GM19468 (cell line): Measurements from ENCODE around the gene NSMCE1.
"Not testable (repeated sequence)": the region's sequence is repeated elsewhere in the genome, so short reads cannot be mapped to it uniquely, and the experiment has no call there.

Source experiments
- ATAC-seq: cut with Tn5 transposase; IDR thresholded peaks from one replicate; pipeline ENCODE4 v1.9.1; 2021; ENCODE audit warnings: mild to moderate bottlenecking, moderate library complexity, moderate number of reproducible peaks; ENCODE audit not compliant: unreplicated experiment; ENCODE audit errors: extremely low read depth

The NSMCE1 gene

DNA sequence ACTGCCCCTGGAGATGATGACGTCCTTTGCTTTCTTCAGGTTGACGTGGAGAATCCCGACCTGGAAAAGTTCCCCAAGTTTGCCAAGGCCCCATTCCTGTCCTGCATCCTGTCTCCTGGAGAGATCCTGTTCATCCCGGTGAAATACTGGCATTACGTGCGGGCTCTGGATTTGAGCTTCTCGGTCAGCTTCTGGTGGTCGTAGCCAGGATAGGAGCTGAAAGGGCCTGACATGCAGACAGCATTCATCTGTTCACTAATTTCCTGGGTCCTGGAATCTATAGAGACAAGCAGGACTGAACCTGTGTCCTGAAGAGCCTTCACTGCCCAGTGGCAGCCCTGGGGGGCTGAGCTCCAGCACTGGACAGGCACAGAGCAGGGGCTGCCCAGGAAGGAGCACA, 48.0 kb downstream of the NSMCE1 start:
- ATAC-seq: no peak

DNA sequence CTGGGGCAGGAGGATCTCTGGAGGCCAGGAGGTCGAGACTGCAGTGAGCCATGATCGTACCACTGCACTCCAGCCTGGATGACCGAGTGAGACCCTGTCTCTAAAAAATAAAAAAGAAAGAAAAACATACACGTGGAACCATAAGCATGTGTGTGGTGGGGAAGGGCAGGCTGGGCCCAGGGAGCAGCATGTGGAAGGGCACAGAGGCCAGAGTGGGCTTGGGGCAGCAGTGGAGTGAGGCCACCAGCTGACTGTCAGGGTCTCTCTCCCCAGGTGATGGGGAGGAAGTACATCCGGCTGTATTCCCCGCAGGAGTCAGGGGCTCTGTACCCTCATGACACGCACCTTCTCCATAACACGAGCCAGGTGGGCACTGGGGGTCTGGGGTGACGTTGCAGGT, 48.5 kb downstream of the NSMCE1 start:
- no peak for ATAC-seq

DNA sequence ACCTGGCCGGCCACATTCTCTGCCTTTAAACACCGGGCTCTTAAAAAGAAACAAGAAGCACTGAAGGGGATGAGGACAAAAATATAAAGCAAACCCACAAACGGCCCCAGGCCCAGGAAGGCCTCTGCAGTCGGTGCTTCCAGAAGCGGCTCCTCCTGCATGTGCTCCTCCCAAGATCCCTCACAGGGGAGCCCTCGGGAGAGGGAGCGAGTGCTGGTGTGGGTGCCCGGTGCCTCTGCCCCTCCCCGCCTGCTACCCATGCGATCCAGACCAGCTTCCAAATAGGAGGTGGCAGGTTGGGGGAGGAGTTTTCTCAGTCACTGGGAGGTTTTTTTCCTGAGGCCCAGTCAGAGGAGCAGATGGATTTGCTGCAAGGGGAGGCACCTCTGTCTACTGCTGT, 49.4 kb downstream of the NSMCE1 start:
- ATAC-seq: no peak

DNA sequence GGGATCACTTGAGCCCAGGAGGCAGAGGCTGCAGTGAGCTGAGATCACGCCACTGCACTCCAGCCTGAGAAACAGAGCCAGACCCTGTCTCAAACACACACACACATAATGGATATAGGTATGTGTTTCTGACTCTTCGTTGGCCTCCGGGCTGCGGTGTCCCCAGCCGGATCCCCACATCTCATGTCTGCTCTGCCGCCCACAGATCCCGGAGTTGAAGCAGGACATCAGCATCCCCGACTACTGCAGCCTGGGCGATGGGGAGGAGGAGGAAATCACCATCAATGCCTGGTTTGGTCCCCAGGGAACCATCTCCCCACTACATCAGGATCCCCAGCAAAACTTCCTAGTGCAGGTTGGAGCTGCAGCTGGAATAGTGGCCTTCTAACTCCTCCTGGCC, 49.8 kb downstream of the NSMCE1 start:
- ATAC-seq: no peak

DNA sequence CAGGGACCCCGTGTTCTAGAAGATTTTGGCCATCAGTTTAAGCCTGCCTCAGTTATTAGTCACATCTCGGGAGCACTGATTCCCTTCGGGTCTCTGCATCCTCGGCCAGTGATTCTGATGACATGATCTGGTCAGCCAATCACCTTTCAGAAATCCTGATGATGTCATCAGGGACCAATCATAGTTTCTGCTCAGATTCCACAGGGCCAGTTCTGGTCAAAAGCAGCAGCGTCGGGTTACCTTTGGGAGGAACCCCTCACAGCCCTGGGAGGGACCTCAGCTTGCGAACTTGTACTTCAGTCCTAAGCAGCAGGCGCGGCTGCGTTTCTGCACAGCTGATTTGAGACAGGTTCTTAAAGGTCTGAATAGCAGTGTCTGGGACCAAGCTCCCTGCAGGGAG, 51.3 kb downstream of the NSMCE1 start:
- ATAC-seq: no peak

DNA sequence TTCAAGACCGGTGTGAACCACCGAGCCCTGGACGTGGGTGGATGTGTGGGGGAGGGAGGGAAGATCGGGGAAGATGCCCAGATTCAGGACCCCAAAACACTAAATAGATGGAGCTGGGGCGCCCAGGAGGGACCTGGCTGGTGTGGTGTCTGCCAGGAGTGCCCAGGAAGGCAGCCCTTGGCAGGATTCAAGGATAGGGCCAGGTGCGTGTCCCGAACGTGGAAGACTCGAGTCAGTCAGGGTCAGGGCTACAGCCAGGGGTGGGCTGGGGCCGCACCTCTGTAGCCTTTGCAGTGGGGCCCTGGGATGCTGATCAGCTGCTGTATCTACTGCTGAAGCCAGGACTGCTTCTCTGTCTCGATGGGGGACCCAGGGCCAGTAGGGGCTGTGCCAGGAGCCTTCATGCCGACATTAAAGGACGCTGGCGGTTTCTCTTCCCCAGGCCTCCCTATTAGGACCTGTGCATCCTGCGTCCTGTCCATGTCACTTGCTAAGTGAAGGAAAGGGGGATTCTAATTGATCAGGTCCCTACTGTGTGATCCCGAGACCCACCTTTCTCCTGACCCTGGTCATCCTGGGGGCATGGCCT, 52.2 kb downstream of the NSMCE1 start:
- ATAC-seq: no peak

DNA sequence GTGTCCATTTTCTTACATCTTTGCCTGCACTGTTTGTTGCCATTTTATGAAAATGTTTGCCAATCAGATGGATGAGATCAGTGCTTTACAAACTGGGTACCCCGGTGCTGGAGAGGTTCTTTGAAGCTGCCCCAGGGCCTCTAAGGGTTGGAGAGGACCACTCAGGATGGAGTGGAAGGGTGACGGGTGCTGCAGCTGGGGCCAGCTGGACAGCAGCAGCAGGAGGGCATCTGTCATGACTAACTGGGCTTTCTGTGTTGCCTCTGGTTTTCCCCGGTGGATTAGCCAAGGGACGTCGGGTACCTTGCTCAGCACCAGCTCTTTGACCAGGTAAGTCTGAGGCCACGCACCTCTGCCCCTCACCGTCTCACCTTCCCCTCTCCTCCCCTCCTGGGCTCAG, 52.9 kb downstream of the NSMCE1 start:
- no peak for ATAC-seq

DNA sequence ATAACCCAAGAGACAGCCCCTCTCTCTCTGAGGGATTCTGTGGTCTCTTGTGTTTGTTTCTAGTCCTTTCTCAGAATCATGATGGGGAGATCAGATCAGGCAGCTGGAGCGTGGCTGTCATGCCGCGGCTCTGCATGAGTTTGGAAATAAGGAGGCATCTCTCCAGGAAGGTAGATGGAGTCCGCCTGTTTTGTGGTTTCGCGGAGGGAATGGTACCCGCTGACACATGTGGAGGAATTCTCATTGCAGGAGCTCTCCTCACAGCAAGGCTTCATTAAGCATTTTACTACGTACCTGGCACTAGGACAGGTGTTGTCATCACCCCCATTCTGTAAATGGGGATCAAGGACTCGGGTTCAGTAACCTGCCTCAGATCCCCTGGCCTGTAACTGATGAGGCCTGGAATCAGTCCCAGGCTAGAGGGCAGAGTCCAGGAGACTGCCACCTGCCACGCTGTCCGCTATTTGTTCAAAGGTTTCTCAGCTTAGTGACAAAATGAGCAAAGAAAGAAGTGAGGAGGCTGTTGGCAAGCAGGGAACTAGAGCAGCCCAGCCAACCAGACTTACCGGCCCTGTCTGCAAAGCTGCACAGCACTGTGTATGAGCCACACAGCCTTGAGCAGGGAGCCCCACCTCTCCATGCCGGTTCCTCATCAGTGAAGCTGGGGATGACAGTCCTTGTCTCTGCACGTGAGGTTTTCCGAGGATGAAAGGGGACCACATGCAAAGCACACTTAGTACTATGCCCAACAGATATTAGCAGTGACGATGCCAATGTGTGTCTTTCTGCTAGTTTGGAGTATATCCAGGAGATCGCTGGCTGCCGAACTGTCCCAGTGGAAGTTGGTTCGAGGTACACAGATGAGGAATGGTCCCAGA, 54.2 kb downstream of the NSMCE1 start:
- no peak for ATAC-seq

DNA sequence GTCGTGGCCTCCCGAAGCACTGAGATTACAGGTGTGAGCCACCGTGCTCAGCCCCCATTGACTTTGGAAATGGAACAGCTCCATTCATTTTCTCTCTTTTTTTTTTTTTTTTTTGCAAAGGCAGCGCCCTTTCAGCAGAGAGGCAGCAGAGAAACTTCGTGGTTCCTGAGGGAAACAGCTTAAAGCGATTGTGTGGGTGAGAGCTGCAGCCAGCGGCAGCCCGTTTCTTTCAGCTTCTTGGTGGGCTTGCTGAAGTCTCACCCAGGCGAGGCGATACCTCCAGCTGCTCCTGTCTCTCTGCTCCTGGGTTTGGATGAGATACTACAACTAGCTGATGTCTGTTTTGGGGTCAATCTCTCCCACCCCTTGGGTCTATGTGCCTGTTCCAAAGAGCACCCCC, 57.5 kb downstream of the NSMCE1 start:
- ATAC-seq: no peak

DNA sequence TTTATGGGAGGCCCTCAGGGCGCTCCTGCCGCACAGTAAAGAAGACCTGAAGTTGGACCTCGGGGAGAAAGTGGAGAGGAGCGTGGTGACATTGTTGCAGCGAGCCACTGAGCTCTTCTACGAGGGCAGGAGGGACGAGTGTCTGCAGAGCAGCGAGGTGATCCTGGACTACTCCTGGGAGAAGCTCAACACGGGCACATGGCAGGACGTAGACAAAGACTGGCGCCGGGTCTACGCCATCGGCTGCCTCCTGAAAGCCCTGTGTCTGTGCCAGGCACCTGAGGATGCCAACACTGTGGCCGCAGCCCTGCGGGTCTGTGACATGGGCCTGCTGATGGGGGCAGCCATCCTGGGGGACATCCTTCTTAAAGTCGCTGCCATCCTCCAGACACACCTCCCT, 58.4 kb downstream of the NSMCE1 start:
- ATAC-seq: no peak

DNA sequence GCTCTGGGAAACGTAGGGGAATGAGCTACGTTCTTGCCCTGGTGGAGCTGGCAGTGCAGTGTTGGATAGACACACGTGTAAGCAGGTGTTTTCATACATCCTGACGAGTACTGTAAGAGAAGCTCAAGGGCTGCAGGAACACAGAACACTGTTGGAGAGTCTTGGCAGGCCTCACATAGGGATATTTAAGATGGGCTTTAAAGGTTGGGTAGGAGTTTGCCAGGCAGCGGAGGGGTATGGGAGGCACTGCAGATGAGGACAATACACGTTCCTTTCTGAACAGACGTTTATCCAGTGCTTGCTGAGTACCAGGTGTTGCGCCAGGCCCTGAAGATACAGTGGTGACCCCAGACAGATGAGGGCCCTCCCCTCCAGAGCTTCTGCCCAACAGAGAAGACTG, 59.0 kb downstream of the NSMCE1 start:
- ATAC-seq: no peak

DNA sequence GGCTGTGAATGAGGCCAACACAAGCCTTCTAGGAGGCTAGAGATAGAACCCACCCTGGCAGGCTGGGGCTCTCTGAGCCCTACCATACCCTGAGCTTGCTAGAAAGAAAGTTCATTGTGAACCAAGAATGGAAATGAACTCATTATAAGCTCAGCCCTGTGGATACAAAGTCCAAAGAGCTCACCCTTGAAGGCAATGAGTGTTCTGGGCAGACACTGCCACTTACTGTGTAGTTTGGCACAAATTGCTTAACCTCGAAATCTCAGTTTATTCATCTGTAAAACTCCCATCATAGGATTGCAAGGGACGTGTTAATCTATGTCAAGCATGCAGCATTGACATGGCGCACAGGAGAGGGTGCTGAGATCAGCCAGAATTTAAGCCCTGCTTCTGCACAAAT, 59.8 kb downstream of the NSMCE1 start:
- no peak for ATAC-seq

DNA sequence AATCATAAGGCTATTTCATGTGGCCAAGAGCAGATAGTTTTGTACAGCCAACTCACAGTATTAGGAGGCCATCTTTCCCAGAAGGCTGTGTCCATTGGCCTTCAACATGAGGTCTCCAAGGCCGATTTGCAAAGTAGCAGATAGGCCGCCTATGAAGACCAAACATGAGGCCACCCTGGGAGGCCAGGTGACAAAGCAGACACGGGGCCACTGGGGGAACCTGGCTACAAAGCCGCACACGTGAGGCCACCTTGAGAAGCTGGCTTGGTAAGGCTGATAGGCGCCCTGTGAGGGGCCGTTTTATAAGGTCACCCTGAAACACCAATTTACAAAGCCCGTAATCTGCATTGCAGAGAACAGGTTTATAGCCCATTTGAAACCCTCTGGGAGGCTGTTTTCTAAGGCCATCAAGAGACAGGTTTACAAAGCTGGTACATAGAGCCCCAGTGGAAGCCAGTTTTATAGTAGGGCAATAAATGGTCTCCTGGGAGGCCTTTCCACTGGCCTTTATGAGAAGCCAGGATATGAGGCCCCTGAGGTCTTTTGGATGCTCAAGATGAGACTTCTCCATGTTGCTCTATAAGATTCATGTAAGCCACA, 60.4 kb downstream of the NSMCE1 start:
- no peak for ATAC-seq

DNA sequence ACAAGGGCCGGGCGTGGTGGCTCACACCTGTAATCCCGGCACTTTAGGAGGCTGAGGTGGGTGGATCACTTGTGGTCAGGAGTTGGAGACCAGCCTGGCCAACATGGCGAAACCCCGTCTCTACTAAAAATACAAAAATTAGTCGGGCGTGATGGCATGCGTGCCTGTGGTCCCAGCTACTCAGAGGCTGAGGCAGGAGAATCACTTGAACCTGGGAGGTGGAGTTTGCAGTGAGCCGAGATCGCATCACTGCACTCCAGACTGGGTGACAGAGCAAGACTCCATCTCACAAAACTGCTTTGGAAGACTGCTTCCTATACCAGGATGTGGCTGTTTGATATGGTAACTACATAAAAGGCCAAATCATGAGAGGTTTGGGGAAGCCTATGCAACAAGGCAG, 61.5 kb downstream of the NSMCE1 start:
- not testable (repeated sequence) for ATAC-seq

DNA sequence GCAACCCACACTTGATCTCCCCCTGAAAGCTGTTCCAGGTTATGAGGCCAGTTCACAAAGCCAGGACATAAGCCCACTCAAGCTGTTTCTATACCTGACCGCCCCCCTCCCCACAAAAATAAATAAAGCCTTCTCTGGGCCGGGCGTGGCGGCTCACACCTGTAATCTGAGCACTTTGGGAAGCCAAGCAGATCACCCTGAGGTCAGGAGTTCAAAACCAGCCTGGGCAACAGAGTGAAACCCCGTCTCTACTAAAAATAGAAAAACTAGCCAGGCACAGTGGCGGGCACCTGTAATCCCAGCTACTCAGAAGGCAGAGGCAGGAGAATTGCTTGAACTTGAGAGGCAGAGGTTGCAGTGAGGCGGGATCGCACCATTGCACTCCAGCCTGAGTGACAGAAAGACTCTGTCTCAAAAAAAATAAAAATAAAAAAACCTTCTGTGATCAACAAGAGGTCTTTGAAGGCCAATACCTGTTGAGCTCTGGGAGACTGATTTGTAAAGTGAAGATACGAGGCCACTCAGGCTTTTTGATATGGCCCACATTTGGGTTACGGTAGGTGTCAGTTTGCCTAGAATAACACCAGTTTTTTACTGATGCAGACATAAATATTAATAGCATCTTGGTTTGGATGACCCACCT, 63.0 kb downstream of the NSMCE1 start:
- no peak for ATAC-seq

DNA sequence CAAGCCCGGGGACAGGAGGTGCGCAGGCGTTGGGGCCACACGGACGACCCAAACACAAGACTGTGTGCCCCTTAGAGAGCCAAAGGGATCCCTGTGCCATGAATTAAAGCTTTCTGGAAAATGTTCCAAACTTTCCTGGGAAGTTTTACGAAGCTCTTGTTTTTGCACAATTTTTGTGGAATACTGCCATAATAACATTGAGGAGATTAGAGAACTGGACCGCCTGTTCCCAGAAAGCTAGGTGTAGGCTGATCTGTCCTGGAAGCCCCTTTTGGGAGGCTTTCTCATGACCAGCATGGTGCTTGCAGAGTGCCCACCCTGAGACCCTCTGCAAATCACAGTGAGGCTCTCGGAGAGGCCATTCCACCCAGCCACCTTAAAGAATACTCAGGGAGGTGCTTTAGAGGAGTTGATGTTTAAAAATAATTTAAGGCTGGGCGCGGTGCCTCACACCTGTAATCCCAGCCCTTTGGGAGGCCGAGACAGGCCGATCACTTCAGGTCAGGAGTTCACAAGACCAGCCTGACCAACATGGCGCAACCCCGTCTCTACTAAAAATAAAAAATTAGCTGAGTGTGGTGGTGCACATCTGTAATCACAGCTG, 64.2 kb downstream of the NSMCE1 start:
- no peak for ATAC-seq

DNA sequence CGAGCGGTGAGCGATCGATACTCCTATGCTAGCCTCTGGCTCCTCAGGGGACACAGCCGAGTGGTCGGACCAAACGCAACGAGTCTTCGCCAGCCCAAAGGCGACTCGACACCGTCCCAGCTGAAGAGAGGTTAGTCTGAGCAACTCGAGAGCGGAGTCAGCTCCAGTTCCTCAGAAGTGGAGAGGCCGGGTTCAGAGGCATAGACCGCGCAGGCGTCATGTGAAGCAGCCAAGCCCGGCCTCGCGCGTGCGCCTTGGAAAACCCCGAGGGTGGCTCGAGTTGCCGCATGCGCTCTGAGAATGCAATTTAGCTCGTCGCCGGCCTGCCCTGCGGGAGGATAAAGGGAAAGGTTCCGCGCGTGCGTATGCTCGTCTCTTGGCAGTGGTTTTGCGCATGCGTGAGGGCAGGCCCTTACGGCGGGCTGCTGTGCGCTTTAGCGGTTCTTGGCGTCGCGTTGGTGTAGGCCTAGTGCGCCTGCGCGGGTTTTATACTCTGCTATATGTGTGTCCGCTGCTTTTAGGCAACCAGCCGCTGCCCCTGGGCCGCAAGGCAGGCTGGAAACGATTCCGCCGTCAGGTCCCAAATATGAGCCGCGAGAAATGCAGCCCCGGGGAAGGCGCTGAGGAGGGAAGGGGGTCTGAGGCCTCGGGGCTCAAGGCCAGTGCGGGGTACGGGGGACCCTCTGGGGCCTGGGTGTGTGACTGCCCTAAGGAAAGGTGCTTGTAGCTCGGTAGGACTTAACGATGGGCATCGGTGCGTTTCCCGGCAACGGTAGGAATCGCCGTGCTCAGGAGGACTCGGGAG, 64.9 kb downstream of the NSMCE1 start, which contains the start of gene KDM8:
TSS of gene KDM8 (plus strand) at position 20 of the 805 bp plus-strand sequence. CDS start 6,598 bp downstream, outside the sequence.
- ATAC-seq: peak; percentile 78

DNA sequence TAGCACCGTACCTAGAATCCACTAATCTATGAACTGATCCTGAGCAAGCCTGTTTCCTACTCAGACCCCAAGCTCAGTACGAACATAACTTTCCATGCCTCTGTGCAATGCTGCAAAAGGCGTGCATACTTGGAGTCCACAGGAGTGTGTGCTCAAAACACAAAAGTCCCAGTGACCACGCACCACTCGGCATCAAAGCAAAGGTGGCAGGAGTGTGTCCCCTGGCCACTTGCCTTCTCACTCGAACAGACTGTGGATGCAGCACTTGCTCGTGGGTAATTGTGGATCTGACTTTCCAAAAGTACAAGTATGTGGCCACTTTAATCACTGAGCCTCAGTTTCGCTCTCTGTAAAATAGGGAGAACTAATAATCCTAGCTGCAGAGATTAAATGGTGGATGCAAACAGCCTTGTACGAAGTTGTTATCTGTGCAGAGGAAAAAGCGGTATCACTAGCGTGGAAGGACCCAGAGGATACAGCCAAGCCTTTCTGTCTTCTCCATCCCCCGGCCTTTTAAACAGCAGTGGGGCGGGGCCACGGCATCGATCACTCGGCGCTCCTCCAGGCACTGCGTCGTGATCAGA, 65.6 kb downstream of the NSMCE1 start:
- ATAC-seq: peak; percentile 47

DNA sequence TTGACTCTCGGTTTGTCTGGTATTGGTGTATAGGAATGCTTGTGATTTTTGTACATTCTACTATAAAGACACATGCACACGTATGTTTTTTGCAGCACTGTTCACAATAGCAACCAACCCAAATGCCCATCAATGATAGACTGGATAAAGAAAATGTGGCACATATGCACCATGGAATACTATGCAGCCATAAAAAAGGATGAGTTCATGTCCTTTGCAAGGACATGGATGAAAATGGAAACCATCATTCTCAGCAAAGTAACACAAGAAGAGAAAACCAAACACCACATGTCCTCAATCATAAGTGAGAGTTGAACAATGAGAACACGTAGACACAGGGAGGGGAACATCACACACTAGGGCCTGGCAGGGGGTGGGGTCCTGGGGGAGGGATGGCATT, 67.7 kb downstream of the NSMCE1 start:
- not testable (repeated sequence) for ATAC-seq
